NCI-H2196 (cell line): ENCODE results near the gene ZNF804B.

Experiments
- DNase-seq: peaks from one replicate; lab custom pipeline; 2025; ENCODE audit not compliant: unreplicated experiment; lab: John Stamatoyannopoulos, UW

The ZNF804B gene

GRCh38 chr7:89247207-89247606, 487.7 kb downstream of the ZNF804B start:
- DNase-seq: no peak

GRCh38 chr7:89259085-89259484, 499.6 kb downstream of the ZNF804B start:
- no peak for DNase-seq

- no peak for DNase-seq
These were observed 504.6 kb downstream of the ZNF804B start for GRCh38 chr7:89264126-89264525.

GRCh38 chr7:89265631-89266030, 506.1 kb downstream of the ZNF804B start:
- no peak for DNase-seq

GRCh38 chr7:89283302-89283701, 523.8 kb downstream of the ZNF804B start:
- no peak for DNase-seq

- DNase-seq: no peak
These were observed 549.0 kb downstream of the ZNF804B start for GRCh38 chr7:89308535-89308934.

- DNase-seq: no peak
These were observed 552.4 kb downstream of the ZNF804B start for GRCh38 chr7:89311886-89312285.

GRCh38 chr7:89312551-89312950, 553.1 kb downstream of the ZNF804B start:
- no peak for DNase-seq

- DNase-seq: no peak
These were observed 557.2 kb downstream of the ZNF804B start for GRCh38 chr7:89316584-89317251.

GRCh38 chr7:89332026-89332425, 572.5 kb downstream of the ZNF804B start:
- DNase-seq: no peak

GRCh38 chr7:89334797-89335196, 575.3 kb downstream of the ZNF804B start:
- no peak for DNase-seq

GRCh38 chr7:89335490-89335889, 576.0 kb downstream of the ZNF804B start:
- DNase-seq: no peak

GRCh38 chr7:89336121-89336520, 576.6 kb downstream of the ZNF804B start:
- no peak for DNase-seq

GRCh38 chr7:89339748-89340147, 580.2 kb downstream of the ZNF804B start:
- DNase-seq: no peak

GRCh38 chr7:89357121-89357520, 597.6 kb downstream of the ZNF804B start:
- no peak for DNase-seq

- no peak for DNase-seq
These were observed 617.7 kb downstream of the ZNF804B start for GRCh38 chr7:89377219-89377618.

GRCh38 chr7:89385411-89385810, 625.9 kb downstream of the ZNF804B start:
- DNase-seq: no peak
